NCI-H524 (cell line): ENCODE results near the gene CACNA1E.
"Not testable (repeated sequence)": the region's sequence is repeated elsewhere in the genome, so short reads cannot be mapped to it uniquely, and the experiment has no call there.

ENCODE experiments used
- DNase-seq, 2 experiments: peaks; one replicate each; lab custom pipeline; 2025; lab: John Stamatoyannopoulos, UW

Gene CACNA1E

DNA sequence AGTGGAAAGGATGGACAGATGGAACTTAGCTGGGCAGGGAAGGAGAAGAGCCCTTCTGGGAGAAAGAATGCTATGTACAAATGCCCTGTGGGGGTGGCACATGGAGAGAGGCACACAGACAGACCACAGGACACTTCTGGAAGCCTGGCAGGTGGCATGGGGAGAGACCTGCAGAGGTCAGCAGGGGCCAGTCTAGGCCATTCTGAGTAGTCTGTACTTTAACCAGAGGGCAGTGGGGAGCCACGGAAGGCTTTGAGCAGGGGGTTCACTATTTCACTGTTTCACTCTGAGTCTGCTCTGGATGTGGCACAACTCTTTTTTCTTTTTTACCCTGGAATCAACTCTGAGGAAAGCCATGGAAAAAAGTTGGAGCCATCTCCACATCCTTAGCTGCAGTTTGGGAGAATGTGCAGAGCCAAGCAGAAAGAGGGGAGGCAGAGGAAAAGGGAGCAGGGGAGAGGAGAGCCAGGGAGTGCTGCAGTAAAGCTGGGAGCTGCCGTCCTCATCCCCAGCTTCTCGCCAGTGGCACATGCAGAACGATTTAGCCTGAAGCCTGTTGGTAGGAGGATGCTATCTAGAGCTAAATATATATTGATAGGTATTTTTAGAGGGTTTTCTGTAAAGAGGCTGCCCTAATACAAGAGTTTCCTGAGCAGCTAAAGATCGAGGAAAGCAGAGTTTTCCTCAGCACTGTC lies 34.0 kb downstream of the CACNA1E start:
- DNase-seq: no peak

DNA sequence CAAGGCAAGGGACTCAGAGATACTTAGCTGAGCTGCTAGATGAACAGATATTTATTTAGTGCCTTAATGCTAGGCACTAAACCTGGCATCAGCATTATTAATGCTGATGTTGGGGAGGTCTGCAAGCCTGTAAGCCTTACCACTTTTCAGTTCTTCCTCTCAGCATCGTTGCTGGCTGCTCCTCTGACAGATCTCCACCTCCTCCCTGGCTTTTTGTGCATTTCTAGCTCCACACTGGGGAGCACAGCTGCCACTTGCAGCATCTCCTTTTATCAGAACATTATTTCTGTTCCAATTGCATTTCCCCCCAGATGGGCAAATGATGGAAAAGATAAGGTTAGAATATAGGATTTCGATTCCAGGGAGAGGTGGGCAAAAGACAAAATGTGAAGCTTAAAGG lies 34.8 kb downstream of the CACNA1E start:
- DNase-seq: no peak

- no peak for DNase-seq
Measured at GRCh38 chr1:181522864-181523263, 39.5 kb downstream of the CACNA1E start.

GRCh38 chr1:181525104-181525721 lies 41.9 kb downstream of the CACNA1E start:
- no peak for DNase-seq

DNA sequence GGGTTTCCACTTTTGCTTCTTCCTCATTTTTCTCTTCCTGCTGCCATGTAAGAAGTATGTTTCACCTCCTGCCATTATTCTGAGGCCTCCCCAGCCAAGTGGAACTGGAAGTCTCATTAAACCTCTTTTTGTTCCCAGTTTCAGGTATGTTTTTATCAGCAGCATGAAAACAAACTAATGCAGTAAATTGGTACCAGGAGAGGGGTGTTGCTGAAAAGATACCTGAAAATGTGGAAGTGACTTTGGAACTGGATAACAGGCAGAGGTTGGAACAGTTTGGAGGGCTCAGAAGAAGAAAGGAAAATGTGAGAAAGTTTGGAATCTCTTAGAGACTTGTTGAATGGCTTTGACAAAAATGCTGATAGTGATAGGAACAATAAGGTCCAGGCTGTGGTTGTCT lies 44.9 kb downstream of the CACNA1E start:
- not testable (repeated sequence) for DNase-seq

- no peak for DNase-seq
Measured at GRCh38 chr1:181531441-181531840, 48.1 kb downstream of the CACNA1E start.

DNA sequence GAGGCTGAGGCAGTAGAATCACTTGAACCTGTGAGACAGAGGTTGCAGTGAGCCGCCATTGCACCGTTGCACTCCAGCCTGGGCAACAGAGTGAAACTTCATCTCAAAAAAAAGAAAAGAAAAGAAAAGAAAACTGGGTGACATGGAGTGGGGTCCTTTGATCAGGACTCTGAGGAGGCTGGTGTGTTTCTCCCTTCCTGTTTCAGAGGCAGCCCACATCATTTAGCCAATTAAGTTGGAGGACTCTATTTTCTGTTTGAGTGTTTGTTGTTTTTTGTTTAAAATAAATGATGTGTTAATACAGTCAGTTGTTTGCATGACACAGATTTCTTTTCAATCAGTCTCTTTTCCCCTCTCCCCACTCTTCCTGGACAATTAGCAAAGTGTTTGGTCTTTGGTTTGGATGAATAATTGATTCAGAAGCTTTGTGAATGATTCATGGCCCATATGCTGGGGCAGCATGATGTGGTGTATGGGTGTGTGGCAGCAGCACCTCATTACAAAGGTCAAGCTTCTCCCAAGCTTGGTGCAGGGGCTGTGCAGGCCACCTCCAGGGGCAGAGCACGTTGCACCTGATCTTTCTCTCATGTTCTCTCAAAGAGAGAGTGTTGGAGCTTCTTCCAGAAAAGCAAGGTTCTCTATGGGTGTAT lies 48.8 kb downstream of the CACNA1E start:
- DNase-seq: no peak

DNA sequence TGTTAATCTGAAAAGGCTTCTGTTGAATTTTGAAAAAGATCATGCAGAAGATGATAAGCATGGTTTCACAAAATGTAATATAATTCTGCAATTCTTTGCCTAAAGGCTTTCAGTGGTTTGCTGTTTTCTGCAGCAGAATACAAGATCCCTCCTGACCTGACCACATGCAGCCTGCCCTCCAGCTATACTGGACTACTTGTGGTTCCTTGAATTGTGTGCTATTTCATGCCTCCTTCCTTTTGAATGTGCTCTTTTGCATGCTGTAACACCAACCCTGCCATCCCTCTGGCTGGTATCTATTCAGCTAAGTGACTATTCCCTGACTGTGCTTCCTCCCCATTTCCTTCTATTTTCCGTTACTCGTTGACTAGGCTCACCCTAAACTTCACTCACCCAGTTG lies 55.5 kb downstream of the CACNA1E start:
- no peak for DNase-seq

- peak in 1 of 2 experiments; percentile 32 for DNase-seq
Measured at GRCh38 chr1:181541458-181541857, 58.1 kb downstream of the CACNA1E start.

DNA sequence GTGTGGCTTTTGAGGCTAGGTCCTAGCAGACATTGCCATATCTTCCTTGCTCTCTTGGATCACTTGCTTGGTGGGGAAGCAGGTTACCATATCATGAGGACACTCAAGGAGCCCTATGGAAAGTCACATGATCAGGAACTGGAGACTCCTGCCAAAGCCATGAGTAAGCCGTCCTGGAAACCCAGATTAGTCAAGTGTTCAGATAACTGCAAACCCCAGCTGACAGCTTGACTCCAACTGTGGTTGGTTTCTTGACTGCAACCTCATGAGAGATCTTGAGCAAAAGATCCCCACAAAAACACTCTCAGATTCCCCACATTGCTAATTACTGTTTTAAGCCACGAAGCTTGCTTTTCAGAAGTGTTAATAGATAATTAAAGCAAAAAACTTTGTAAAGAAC lies 58.6 kb downstream of the CACNA1E start:
- DNase-seq: no peak

DNA sequence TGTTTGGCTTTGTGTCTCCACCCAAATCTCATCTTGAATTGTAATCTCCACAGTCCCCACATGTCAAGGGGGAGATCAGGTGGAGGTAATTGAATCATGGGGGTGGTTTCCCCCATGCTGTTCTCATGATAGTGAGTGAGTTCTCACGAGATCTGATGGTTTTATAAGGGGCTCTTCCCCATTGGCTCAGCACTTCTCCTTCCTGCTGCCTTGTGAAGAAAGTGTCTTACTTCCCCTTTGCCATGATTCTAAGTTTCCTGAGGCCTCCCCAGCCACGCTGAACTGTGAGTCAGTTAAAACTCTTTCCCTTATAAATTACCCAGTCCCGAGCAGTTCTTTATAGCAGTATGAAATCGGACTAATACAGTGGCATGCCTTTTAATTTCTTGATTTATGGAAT lies 59.1 kb downstream of the CACNA1E start:
- DNase-seq: not testable (repeated sequence)

DNA sequence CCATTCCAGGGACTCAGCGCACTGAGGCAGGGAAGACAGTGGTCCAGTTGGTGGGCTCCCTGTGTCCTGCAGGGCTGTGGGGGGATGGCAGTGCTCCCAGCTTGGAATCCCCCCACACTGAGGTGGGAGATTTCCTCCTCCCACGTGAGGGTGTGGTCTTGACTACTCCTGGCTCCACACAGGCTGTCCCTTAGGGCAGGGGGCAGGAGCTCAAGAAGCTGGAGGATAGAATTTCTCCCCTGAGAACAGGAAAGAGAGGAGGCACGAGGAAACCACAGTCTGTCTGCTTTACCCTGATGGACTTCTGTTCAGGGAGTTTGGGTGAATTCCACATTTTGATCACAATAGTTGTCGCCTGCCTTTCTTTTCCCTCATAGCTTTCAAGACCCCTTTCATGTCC lies 62.1 kb downstream of the CACNA1E start:
- DNase-seq: no peak

GRCh38 chr1:181548497-181548896 lies 65.2 kb downstream of the CACNA1E start:
- DNase-seq: no peak

GRCh38 chr1:181551249-181551648 lies 67.9 kb downstream of the CACNA1E start:
- DNase-seq: peak; percentile 6 to 51

DNA sequence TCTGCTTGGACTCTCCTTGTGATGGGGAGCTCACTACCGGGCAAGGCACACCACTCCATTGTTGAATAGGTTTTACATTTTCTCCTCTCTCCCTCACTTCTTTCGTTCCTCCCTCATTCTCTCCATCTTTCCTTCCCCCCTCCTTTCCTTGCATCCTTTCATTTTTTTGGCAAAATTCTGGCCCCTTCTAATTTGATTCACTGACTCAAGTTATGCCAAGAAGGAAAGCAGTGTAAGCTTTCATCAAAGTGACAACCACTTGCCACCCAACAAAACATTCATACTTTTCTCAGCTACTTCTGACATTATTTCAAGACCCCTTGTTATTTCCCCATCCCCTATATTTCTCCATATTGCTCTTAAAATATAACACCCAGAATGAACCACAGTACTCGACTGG lies 68.4 kb downstream of the CACNA1E start:
- DNase-seq: no peak

DNA sequence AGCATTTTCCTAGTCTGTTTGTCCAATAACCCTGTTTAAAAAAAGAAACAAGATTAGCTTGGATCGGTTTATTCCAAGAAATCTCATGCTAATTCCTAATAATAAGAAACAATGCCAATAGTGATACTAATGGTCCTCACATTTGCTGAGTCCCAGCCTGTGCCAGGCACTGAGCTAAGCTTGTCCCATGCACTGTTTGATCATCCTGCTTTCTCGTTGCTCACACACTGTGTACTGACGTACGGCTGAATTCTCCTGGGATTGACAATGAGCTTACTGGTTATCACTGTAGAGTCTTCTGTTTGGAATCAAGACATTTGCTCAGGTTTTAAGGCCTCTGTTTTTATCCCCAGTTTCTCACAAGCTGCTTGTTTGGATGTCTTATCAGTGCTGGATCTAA lies 71.1 kb downstream of the CACNA1E start:
- DNase-seq: no peak

DNA sequence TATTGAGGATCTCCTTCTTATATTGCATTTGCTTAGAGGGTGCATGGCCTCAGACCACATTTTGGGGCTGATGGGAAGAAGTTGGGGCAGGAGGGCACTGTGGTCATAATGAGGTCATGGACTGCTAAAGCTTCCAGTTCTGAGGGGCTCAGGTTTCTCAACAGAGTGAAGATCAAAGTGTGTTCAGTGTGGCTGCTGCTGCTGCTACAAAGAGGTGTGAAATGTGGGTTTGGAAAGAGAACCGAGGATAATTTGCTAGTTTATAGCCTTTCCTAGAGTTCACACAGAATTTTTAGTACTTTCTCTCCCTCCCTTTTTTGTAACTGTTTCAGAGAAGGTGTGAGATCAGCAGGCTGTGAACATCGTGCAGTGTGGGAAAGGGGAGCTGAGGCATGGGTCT lies 73.3 kb downstream of the CACNA1E start:
- DNase-seq: no peak

- no peak for DNase-seq
Measured at GRCh38 chr1:181557313-181557712, 74.0 kb downstream of the CACNA1E start.

DNA sequence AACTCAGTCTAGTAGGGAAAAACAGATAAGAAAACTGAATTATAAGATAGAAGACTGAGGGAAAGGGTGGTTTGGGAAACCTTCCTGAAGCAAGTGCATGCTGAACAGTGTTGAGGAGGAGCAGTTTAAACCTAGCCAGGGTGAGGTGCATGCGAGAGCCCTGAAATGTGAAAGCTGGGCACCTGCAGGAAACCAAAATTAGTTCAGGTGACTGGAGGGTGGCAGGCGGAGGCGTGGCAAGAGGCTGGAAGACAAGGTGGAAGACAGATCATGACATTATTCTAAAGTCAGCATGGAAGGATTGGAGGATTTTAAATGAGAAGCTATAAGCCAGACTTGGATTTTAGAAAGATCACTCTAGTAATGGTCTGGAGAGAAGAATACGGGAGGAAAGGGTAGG lies 75.1 kb downstream of the CACNA1E start:
- DNase-seq: no peak

DNA sequence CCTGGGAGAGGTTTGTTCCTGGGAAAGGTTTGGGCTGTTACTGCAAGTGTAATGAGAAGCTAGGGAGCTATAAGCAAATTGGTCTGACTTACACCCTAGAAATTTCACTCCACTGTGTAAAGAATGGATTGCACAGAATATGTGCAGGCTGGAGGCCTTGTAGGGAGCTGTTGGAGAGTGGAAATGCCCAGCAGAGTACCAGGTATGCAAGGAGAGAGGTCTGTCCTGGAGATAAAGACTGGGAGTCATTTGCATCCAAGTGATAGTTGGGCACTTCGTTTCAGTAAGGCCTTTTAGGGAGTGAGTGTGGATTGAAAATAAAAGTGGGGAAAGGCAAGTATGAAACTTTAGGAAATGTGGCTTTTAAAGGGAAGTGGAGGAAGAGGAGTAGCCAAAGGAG lies 75.8 kb downstream of the CACNA1E start:
- no peak for DNase-seq

DNA sequence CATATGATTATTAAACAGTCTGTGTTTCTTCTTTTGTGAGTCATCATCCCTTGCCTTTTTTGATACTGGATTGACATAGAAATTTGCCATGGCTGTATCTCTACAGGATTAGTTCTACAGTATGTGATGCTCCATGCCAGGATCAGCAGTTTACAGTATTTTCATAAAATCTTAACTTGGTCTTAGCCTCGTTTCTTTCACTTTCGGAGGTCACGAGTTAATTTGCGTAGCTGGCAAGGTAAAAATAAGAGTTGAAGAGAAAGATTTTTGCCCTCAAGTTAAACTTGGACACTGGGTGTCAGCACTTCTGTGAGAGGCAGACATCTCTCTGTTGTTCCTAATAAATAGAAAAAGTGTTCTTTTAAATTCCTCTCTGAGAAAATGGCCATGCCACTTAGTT lies 79.1 kb downstream of the CACNA1E start:
- no peak for DNase-seq

GRCh38 chr1:181568736-181569135 lies 85.4 kb downstream of the CACNA1E start:
- no peak for DNase-seq

- DNase-seq: no peak
Measured at GRCh38 chr1:181577475-181577874, 94.2 kb downstream of the CACNA1E start.

DNA sequence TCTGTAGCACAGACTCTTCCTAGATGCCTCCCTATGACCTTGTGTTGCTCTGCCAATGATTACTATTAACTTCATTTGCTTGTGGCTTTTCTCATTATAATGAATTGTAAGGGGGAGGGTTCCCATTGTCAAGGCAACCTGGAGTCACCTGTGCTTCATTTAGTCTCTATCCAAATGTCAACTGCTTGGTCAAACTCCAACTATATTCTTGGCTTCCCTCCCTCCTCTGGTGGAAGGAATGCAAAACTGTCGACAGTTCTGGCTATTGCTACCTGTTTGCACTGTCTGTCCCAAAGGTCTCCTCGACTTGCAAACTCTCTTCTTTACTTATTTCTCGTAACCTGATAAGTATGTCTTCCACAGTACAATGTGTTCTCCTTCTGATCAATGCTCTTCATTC lies 100.3 kb downstream of the CACNA1E start:
- DNase-seq: no peak
